Measurements from ENCODE around the gene ALDH3B1.

Gene ALDH3B1

GRCh38 chr11:68035266-68035876 lies 25.2 kb downstream of the ALDH3B1 start:
- H3K4me3 ChIP-seq (ENCODE audit: low read length) = no peak overlapping the region
- no peak for DNase-seq (ENCODE audit: low read depth)
- no peak for TF ChIP-seq CTCF (conservative IDR thresholded peaks at IDR 0.05; ENCODE audit: low read length)

- no peak overlapping the region for H3K4me3 ChIP-seq (ENCODE audit: low read length)
- TF ChIP-seq CTCF (conservative IDR thresholded peaks at IDR 0.05; ENCODE audit: low read length) = no peak
- DNase-seq (ENCODE audit: low read depth) = no peak
Measured at GRCh38 chr11:68036141-68036716, 26.1 kb downstream of the ALDH3B1 start.

- TF ChIP-seq CTCF (conservative IDR thresholded peaks at IDR 0.05; ENCODE audit: low read length) = no peak
- H3K4me3 ChIP-seq (ENCODE audit: low read length) = no peak overlapping the region
- DNase-seq (ENCODE audit: low read depth) = no peak
Measured at GRCh38 chr11:68036717-68037239, 26.7 kb downstream of the ALDH3B1 start.

GRCh38 chr11:68037411-68038225 lies 27.5 kb downstream of the ALDH3B1 start:
- no peak for TF ChIP-seq CTCF (conservative IDR thresholded peaks at IDR 0.05; ENCODE audit: low read length)
- H3K4me3 ChIP-seq (ENCODE audit: low read length) = no peak overlapping the region; the same call in 1 of the 2 replicates
- DNase-seq (ENCODE audit: low read depth) = no peak

- H3K4me3 ChIP-seq (ENCODE audit: low read length) = peak overlapping the region; percentile 81
- no peak for DNase-seq (ENCODE audit: low read depth)
- TF ChIP-seq CTCF (conservative IDR thresholded peaks at IDR 0.05; ENCODE audit: low read length) = no peak
Measured at GRCh38 chr11:68038226-68038717, 28.1 kb downstream of the ALDH3B1 start.

GRCh38 chr11:68038718-68039525 lies 28.8 kb downstream of the ALDH3B1 start, which contains the start of gene TCIRG1:
TSS of gene TCIRG1 (plus strand) at chr11:68039025. CDS start at chr11:68041272, 2,247 bp downstream.
- DNase-seq (ENCODE audit: low read depth) = peak; percentile 80
- TF ChIP-seq CTCF (conservative IDR thresholded peaks at IDR 0.05; ENCODE audit: low read length) = no peak
- H3K4me3 ChIP-seq (ENCODE audit: low read length) = peak within 1 kb of the TSS; percentile 81

Data from AG10803 (cell line).